ENCODE results near the gene RFT1. TPM values are rescaled to one million over a fixed set of nuclear protein-coding genes. Genes with fewer than 3 reads are reported as not detected.

Gene RFT1
- total and polyA plus RNA-seq, 2 donors (not counting 3 experiments of a cell fraction or from before 2014, with no cell fraction given), result 29.8 to 39.9 TPM

DNA sequence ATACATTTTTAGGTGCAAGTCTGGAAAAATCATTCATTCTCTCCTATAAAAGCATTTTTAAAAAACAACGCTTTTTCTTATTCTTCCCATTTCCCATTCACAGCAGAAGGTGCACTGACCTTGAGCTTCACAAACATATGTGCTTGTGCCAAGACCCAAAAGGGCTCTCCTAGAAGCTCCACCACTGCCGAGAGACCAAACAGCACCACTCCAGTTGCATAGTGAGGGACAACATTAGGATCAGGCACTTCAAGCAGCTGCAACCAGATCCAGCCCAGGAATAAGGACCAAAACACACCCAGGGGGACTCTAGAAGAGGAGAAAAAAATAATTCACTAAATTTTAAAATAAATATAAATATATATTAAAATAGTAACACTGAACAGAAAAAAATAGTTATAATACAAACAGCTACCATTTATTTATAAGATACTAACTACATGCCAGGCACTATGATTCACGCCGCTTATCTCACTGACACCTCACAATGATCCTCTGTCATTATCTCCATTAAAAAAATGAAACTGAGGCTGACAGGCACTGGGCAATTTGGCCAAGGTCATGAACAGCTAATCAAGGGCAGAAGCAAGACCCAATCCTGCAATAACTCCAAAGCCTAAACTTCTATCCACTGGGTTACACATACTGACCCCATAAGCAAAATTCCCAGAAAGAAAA is 7.8 kb downstream of the RFT1 start:
- FAIRE-seq, result no peak
- CTCF ChIA-PET, result interaction anchor here (0.7 to 1.3 kb wide), 2 partner anchors 8 to 18 kb away, joined by 3 to 5 read pairs; no protein-coding TSS in a partner anchor

More for the DNA sequence above, 7.8 kb downstream of the RFT1 start:
- H3K4me1 ChIP-seq (ENCODE audit: control insufficient read depth, extremely low read depth, insufficient read depth, low read length), result no peaks in the 10 kb centered on the region
- peaks cover 12 to 36% of the 10 kb centered on the region in 2 experiments for H3K36me3 ChIP-seq (ENCODE audit: control insufficient read depth in 2 of 2, extremely low read depth in 1 of 2, insufficient read depth in 2 of 2, low read length in 2 of 2)
- dilution Hi-C loops (cut with MboI; ENCODE audit: extremely low pct_ligation_motif_present, low sequenced_read_pairs) (no loop called here), intact Hi-C loops (cut with micrococcal nuclease) (no loop called here)
- no peak overlapping the region for H3K9ac ChIP-seq (replicated peaks; ENCODE audit: extremely low read depth, insufficient read depth, low read length)
- no peaks in the 10 kb centered on the region for H3K79me2 ChIP-seq (ENCODE audit: control insufficient read depth, insufficient read depth, low read length)
- no peak overlapping the region for H2AFZ ChIP-seq (ENCODE audit: low read depth, low read length)
- TF ChIP-seq POLR2A (IDR thresholded peaks at IDR 0.05; ENCODE audit: low read depth, low read length) (no peak), EZH2 (IDR thresholded peaks at IDR 0.05; ENCODE audit: borderline replicate concordance, low read depth, low read length, severe bottlenecking) (no peak), MYC (IDR thresholded peaks at IDR 0.05; ENCODE audit: low read depth, low read length) (no peak), JUN (IDR thresholded peaks at IDR 0.05; ENCODE audit: borderline replicate concordance, insufficient read depth, insufficient read length, low read depth) (no peak), FOS (IDR thresholded peaks at IDR 0.05; ENCODE audit: borderline replicate concordance, insufficient read depth, low read length) (no peak), POLR2AphosphoS5 (IDR thresholded peaks at IDR 0.05; ENCODE audit: insufficient read depth, low read depth, low read length) (no peak)
- TF ChIP-seq, protein P1, sequence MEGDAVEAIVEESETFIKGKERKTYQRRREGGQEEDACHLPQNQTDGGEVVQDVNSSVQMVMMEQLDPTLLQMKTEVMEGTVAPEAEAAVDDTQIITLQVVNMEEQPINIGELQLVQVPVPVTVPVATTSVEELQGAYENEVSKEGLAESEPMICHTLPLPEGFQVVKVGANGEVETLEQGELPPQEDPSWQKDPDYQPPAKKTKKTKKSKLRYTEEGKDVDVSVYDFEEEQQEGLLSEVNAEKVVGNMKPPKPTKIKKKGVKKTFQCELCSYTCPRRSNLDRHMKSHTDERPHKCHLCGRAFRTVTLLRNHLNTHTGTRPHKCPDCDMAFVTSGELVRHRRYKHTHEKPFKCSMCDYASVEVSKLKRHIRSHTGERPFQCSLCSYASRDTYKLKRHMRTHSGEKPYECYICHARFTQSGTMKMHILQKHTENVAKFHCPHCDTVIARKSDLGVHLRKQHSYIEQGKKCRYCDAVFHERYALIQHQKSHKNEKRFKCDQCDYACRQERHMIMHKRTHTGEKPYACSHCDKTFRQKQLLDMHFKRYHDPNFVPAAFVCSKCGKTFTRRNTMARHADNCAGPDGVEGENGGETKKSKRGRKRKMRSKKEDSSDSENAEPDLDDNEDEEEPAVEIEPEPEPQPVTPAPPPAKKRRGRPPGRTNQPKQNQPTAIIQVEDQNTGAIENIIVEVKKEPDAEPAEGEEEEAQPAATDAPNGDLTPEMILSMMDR (IDR thresholded peaks at IDR 0.05; ENCODE audit: extremely low read depth in 1 of 2, insufficient read depth in 1 of 2, low read depth in 1 of 2, low read length in 2 of 2), result no peak
- TF ChIP-seq, protein P2, sequence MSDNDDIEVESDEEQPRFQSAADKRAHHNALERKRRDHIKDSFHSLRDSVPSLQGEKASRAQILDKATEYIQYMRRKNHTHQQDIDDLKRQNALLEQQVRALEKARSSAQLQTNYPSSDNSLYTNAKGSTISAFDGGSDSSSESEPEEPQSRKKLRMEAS (IDR thresholded peaks at IDR 0.05; ENCODE audit: insufficient read depth, insufficient read length), result no peak
- no peak overlapping the region for H3K4me3 ChIP-seq (replicated peaks in 1 of 3; ENCODE audit: insufficient read depth in 1 of 3, low read depth in 1 of 3, low read length in 3 of 3)
- H3K4me2 ChIP-seq (ENCODE audit: insufficient read depth, low read length), result no peak overlapping the region
- H3K9me3 ChIP-seq (replicated peaks; ENCODE audit: control insufficient read depth, insufficient read depth, low read length), result no peaks in the 10 kb centered on the region
- H4K20me1 ChIP-seq (replicated peaks; ENCODE audit: control insufficient read depth, extremely low read depth, insufficient read depth, low read length), result no peaks in the 10 kb centered on the region
- no peak overlapping the region for H3K27ac ChIP-seq (ENCODE audit: insufficient read depth, low read depth, low read length)
- POLR2A ChIA-PET, result no interaction called here
- no peaks in the 10 kb centered on the region for H3K27me3 ChIP-seq (ENCODE audit: control insufficient read depth in 2 of 2, insufficient read depth in 2 of 2, low read length in 2 of 2)
- BruUV-seq (replicated peaks), result no TSS peak
- H3K9me1 ChIP-seq (replicated peaks; ENCODE audit: control insufficient read depth, extremely low read depth, insufficient read depth, low read length), result no peaks in the 10 kb centered on the region
- no peak for DNase-seq (ENCODE audit: low read depth, low spot score)
